ENCODE results near the gene RPL9. TPM values are rescaled to one million over a fixed set of nuclear protein-coding genes. Genes with fewer than 3 reads are reported as not detected.
"Not testable (repeated sequence)": the region's sequence is repeated elsewhere in the genome, so short reads cannot be mapped to it uniquely, and the experiment has no call there.

RPL9 gene
- total and polyA plus RNA-seq, 2 of the 8 experiments (the other 6 are each of a cell fraction or from before 2014, with no cell fraction given) = 1,161 to 1,184 TPM

DNA sequence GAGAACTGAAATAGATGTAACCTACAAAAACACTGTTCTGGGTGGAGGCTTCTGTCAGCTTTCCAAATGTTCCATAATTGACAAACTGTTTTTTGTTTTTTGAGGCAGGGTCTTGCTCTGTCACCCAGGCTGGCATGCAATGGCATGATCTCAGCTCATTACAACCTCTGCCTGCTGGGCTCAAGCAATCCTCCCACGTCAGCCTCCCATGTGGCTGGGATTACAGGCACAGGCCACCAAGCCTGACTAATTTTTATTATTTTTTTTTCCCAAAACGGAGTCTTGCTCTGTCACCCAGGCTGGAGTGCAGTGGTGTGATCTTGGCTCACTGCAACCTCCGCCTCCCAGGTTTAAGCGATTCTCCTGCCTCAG is 43.9 kb upstream of the RPL9 start:
- H2BK5ac ChIP-seq (ENCODE audit: low read depth, low read length); H3K4me1 ChIP-seq (replicated peaks in 1 of 4; ENCODE audit: control insufficient read depth in 3 of 4, insufficient read depth in 4 of 4, low read length in 3 of 4); H3K4me2 ChIP-seq (ENCODE audit: insufficient read depth in 1 of 2, low read depth in 2 of 2, low read length in 2 of 2); H2BK120ac ChIP-seq (replicated peaks; ENCODE audit: low read depth, low read length); H3K9ac ChIP-seq (replicated peaks in 1 of 4; ENCODE audit: extremely low read depth in 1 of 4, low read depth in 3 of 4, low read length in 3 of 4); H3K79me1 ChIP-seq (ENCODE audit: low read depth, low read length); H3K27me3 ChIP-seq (replicated peaks in 1 of 4; ENCODE audit: control insufficient read depth in 3 of 4, extremely low read depth in 1 of 4, insufficient read depth in 3 of 4, low read length in 3 of 4); H2AFZ ChIP-seq (ENCODE audit: low read length); H3K4ac ChIP-seq (replicated peaks; ENCODE audit: insufficient read length, low read depth, low read length); H2BK15ac ChIP-seq (ENCODE audit: low read length); H3K79me2 ChIP-seq (ENCODE audit: control insufficient read depth in 1 of 2, insufficient read depth in 2 of 2, low read length in 2 of 2); H3K27ac ChIP-seq (ENCODE audit: low read depth, low read length); DNase-seq (ENCODE audit: low read depth in 1 of 2, low spot score in 2 of 2); H3K14ac ChIP-seq (ENCODE audit: insufficient read length); H2BK20ac ChIP-seq (ENCODE audit: low read length); H2BK12ac ChIP-seq (ENCODE audit: low read depth, low read length); H3K23ac ChIP-seq (ENCODE audit: insufficient read length); H3K9me3 ChIP-seq (ENCODE audit: insufficient read depth in 2 of 2, low read depth in 1 of 2, low read length in 1 of 2); H2AK5ac ChIP-seq (ENCODE audit: low read depth, low read length); FAIRE-seq; H4K8ac ChIP-seq (ENCODE audit: extremely low read depth, insufficient read depth, low read length); H3K18ac ChIP-seq (ENCODE audit: extremely low read depth, low read length); H4K5ac ChIP-seq (ENCODE audit: insufficient read length, low read depth, low read length); H4K20me1 ChIP-seq (replicated peaks in 1 of 2; ENCODE audit: control insufficient read depth in 1 of 2, insufficient read depth in 2 of 2, low read length in 2 of 2); H3K23me2 ChIP-seq (ENCODE audit: low read depth, low read length); H4K91ac ChIP-seq (replicated peaks; ENCODE audit: insufficient read length, low read length); POLR2A ChIA-PET (ENCODE audit: partially characterized antibody); H3K4me3 ChIP-seq (ENCODE audit: extremely low read depth in 1 of 4, insufficient read depth in 2 of 4, low read depth in 3 of 4, low read length in 4 of 4); H3K56ac ChIP-seq (replicated peaks; ENCODE audit: insufficient read length, low read depth, low read length); CTCF ChIA-PET (ENCODE audit: partially characterized antibody): not testable (repeated sequence)
- peaks cover 16 to 82% (median 53%) of the 10 kb centered on the region in 4 experiments for H3K36me3 ChIP-seq (ENCODE audit: control insufficient read depth in 2 of 4, insufficient read depth in 4 of 4, low read length in 3 of 4)
- 95% methylated on average over 4 of the region's 4 CpGs; no CpG with 5 or more reads in 1 of the 2 experiments for WGBS, 2 experiments (ENCODE audit: extremely low coverage in 1 of 2, insufficient coverage in 1 of 2, insufficient read length in 1 of 2, insufficient replicate concordance in 2 of 2, low coverage in 1 of 2, low lambda C conversion rate in 2 of 2, missing lambda C conversion rate in 1 of 2)

All from H1 (cell line).